Activated B cell treated with CpG ODN at 0.5 μM for 24 hours (primary cell): ENCODE measurements around the gene NPAS3. TPM values are rescaled to one million over a fixed set of nuclear protein-coding genes. Genes with fewer than 3 reads are reported as not detected.

ENCODE experiments used
- ATAC-seq: fragments of 200-7000 bp; cut with Tn5 transposase; one replicate; pipeline ENCODE4 v1.10.0; 2021; ENCODE audit warnings: low read depth, mild to moderate bottlenecking, moderate library complexity
- CTCF ChIA-PET: fragments of 350-600 bp; sonication (Branson Sonifier 250); formaldehyde crosslinking; loops from one replicate; lab custom pipeline; 2021; ENCODE audit warnings: antibody characterized with exemption; lab: Charles Lee
- POLR2A ChIA-PET: fragments of 350-600 bp; sonication (Branson Sonifier 250); formaldehyde crosslinking; loops from one replicate; lab custom pipeline; 2021; ENCODE audit warnings: antibody characterized with exemption; lab: Charles Lee
- DNase-seq: peaks from one replicate; pipeline ENCODE4 v3.0.0; 2022
- H3K27ac Mint-ChIP-seq: one replicate; pipeline ENCODE4 v1.8.0; 2020; ENCODE audit warnings: mixed read lengths
- H3K27me3 Mint-ChIP-seq: one replicate; pipeline ENCODE4 v1.8.0; 2021; ENCODE audit warnings: mixed read lengths
- H3K36me3 Mint-ChIP-seq: one replicate; pipeline ENCODE4 v1.8.0; 2021; ENCODE audit warnings: low read depth, mixed read lengths
- H3K4me1 Mint-ChIP-seq: one replicate; pipeline ENCODE4 v1.8.0; 2021; ENCODE audit warnings: mixed read lengths
- H3K4me3 Mint-ChIP-seq: one replicate; pipeline ENCODE4 v1.8.0; 2020; ENCODE audit warnings: mild to moderate bottlenecking, mixed read lengths
- H3K9me3 Mint-ChIP-seq: one replicate; pipeline ENCODE4 v1.8.0; 2020; ENCODE audit warnings: mixed read lengths
- intact Hi-C: fragments of 100-400 bp; cut with micrococcal nuclease; formaldehyde crosslinking; loops from one replicate; pipeline ENCODE4 v1.15.1; 2024
- total RNA-seq: library from RNA; stranded (reverse); gene quantifications from 2 replicates; pipeline ENCODE4 v1.2.3, GENCODE V29; 2022
- TF ChIP-seq, protein P1 (sequence below): fragments of 200-600 bp; IDR thresholded peaks from one replicate; pipeline ENCODE4 v1.8.0; 2022; ENCODE audit warnings: antibody characterized with exemption, mild to moderate bottlenecking

Gene NPAS3
- total RNA-seq, 1 donor from 2014 or later, result not detected

DNA sequence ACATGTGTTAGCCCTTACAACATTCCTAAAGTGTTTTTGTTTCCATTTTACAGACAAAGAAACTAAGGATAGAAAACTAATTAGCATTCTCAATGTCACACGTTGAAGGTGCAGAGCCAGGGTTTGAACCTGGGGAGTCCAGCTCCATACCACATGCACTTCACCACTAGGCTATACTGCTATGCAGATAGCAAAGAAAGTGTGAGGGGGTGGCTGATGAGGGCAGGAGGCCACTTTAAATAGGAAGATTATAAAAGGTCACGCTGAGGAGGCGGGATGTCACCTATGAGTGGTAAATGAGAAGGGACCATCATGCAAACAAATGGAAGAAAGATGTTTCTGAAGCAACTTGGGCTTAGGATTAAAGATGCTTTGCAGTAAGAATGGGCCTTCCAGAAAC is 798.3 kb downstream of the NPAS3 start:
- no peak for DNase-seq
- ChIA-PET POLR2A (no interaction called here), CTCF (no interaction called here)
- H3K4me1 Mint-ChIP-seq, result no peaks in the 10 kb centered on the region
- H3K27me3 Mint-ChIP-seq, result no peaks in the 10 kb centered on the region
- intact Hi-C loops, result no loop called here
- no peaks in the 10 kb centered on the region for H3K36me3 Mint-ChIP-seq
- no peak overlapping the region for H3K4me3 Mint-ChIP-seq
- no peak overlapping the region for H3K27ac Mint-ChIP-seq
- H3K9me3 Mint-ChIP-seq, result no peaks in the 10 kb centered on the region
- no peak for ATAC-seq
- TF ChIP-seq, protein P1, sequence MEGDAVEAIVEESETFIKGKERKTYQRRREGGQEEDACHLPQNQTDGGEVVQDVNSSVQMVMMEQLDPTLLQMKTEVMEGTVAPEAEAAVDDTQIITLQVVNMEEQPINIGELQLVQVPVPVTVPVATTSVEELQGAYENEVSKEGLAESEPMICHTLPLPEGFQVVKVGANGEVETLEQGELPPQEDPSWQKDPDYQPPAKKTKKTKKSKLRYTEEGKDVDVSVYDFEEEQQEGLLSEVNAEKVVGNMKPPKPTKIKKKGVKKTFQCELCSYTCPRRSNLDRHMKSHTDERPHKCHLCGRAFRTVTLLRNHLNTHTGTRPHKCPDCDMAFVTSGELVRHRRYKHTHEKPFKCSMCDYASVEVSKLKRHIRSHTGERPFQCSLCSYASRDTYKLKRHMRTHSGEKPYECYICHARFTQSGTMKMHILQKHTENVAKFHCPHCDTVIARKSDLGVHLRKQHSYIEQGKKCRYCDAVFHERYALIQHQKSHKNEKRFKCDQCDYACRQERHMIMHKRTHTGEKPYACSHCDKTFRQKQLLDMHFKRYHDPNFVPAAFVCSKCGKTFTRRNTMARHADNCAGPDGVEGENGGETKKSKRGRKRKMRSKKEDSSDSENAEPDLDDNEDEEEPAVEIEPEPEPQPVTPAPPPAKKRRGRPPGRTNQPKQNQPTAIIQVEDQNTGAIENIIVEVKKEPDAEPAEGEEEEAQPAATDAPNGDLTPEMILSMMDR, result no peak

DNA sequence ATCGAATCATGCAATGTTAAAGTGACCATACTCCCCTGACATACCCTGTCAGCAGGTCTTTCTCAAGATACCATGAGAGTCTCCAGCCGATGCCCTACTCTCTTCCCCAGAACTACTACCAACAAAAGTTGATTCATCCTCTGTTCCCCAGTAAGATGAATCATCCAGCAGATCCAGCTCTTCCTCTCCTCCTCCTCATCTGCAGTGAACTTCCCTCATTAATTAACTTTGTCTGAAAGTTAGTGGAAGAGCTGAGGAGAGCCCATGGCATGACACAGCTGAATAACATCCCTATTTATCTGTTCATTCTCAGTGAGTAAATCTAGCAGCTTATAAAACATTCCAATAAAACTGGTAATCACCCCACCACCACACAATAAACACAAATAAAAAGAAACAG is 798.8 kb downstream of the NPAS3 start:
- ATAC-seq (no peak), DNase-seq (no peak)
- POLR2A ChIA-PET, result no interaction called here
- CTCF ChIA-PET, result no interaction called here
- TF ChIP-seq, protein P1, result no peak
- Mint-ChIP-seq H3K4me3 (no peak overlapping the region), H3K27me3 (no peaks in the 10 kb centered on the region), H3K4me1 (no peaks in the 10 kb centered on the region), H3K27ac (no peak overlapping the region), H3K9me3 (no peaks in the 10 kb centered on the region), H3K36me3 (no peaks in the 10 kb centered on the region)
- intact Hi-C loops, result no loop called here

DNA sequence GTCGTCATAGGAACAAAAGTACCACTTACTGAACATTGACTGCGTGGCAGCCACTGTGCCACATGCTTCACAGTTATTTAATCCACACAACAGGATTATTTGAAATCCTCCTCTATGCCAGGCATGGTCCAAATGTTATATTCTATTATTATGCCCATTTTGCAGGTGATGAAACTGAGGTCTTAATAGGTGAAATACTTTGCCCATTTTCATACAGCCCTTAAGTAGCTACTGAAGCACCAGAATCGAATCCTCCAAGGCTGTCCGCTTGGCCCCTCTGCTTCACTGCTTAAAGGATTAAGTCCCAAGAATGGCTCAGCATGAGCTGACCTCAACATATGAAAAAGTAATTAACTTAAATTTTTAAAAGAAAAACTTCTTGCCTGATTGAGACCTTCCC is 799.4 kb downstream of the NPAS3 start:
- TF ChIP-seq, protein P1, result no peak
- Mint-ChIP-seq H3K4me1 (no peaks in the 10 kb centered on the region), H3K4me3 (no peak overlapping the region), H3K27me3 (no peaks in the 10 kb centered on the region), H3K36me3 (no peaks in the 10 kb centered on the region), H3K27ac (no peak overlapping the region), H3K9me3 (peaks cover 3% of the 10 kb centered on the region)
- DNase-seq (no peak), ATAC-seq (no peak)
- ChIA-PET CTCF (no interaction called here), POLR2A (no interaction called here)
- intact Hi-C loops, result no loop called here

DNA sequence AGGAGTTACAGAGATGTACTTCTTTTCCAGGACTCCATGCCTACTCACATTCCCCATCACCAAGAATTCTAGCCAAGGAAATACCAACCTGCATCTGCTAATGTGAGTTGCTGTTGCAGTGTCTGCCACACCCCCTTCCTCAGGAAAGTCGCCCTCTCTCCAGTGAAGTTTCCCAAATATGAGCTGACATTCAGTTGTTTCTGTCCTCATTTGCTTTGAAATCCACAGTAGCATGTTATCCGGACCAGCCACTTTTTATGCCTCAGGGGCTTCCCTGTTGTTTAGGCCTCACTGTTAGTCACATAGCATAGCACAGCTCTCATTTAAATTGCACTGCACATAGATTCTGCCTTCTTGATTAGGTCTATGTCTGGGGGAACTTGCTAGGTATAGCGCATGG is 799.8 kb downstream of the NPAS3 start:
- POLR2A ChIA-PET, result no interaction called here
- Mint-ChIP-seq H3K27ac (no peak overlapping the region), H3K27me3 (no peaks in the 10 kb centered on the region), H3K4me1 (no peaks in the 10 kb centered on the region), H3K4me3 (no peak overlapping the region), H3K36me3 (no peaks in the 10 kb centered on the region), H3K9me3 (peaks cover 5% of the 10 kb centered on the region)
- no peak for DNase-seq
- intact Hi-C loops, result no loop called here
- TF ChIP-seq, protein P1, result no peak
- ATAC-seq, result no peak
- CTCF ChIA-PET, result no interaction called here

DNA sequence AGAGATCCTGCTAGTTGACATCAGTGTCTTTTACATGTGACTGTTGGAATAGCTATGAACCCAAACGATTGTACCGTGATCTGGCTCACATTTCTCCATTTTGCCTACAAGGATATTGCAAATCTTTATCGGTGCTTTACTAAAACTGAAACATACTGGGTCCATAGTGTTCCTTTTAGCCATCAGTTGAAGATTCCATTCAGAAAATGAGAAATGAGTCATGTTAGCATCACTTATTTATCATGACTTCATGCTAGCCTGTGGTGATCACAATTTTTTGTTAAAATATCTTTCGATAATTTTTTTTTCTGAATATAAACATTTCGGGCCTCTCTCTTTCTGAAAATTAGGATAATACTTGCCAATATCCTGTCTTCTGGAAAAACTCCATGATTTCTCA is 801.9 kb downstream of the NPAS3 start:
- Mint-ChIP-seq H3K36me3 (no peaks in the 10 kb centered on the region), H3K4me3 (no peak overlapping the region), H3K27me3 (no peaks in the 10 kb centered on the region), H3K4me1 (no peaks in the 10 kb centered on the region), H3K9me3 (peaks cover 5% of the 10 kb centered on the region), H3K27ac (no peak overlapping the region)
- ChIA-PET CTCF (no interaction called here), POLR2A (no interaction called here)
- intact Hi-C loops, result no loop called here
- TF ChIP-seq, protein P1, result no peak
- DNase-seq (no peak), ATAC-seq (no peak)
